Measurements from ENCODE around the gene RP9.
"Not testable (repeated sequence)": the region's sequence is repeated elsewhere in the genome, so short reads cannot be mapped to it uniquely, and the experiment has no call there.

Gene RP9

DNA sequence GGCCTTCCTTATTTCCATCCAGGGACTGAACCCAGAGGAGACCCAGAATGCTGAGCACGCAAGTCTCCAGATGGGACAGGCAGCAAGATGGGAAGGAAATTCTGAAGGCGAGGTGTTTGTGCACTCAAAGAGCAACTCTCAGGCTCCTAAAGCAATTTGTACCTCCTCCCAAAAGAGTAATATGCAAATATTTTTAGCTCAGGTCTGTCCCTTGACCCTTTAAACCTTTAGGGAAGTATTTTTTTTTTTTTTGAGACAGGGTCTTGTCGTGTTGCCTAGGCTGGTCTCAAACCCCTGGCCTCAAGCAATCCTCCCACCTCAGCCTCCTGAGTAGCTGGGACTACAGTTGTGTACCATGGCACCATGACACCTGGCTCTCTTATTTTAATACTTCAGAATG is 8.4 kb downstream of the RP9 start:
- no peak for DNase-seq

DNA sequence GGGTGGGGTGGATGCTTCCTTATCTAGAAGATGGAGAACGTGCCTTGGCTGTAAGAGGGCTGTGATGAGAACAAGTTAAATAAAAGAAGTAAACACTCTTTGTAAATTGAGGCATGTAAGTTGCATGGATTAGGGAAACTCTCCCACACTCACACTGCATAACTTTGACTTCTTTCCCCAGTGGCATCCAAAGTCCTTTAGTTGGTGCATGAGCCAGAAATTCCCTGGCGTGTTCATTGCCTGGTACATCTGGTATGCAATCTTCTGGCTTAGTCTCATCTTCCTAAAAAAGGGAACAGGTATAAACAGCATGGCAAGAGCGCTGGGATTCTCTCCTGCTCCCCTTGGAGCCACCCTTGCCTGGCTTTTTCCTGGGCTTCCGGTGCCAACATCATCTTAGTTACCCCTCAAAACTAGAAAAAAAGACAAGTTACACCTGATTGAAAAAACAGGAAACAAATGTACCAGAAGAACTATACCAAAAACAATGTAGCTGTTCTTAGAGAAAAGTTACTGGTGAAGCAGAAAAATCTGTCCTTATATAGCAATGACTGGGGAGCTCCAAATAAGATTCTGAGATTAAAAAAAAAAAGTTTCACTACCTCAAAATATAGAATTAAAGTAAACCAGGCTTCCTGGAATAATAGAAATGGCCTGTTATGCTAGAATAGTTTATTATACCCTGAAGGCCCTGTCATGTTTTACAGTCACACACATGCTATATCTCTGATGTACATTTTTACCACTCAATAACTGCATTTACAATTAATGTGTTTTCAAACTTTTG is 9.9 kb downstream of the RP9 start:
- DNase-seq = no peak

DNA sequence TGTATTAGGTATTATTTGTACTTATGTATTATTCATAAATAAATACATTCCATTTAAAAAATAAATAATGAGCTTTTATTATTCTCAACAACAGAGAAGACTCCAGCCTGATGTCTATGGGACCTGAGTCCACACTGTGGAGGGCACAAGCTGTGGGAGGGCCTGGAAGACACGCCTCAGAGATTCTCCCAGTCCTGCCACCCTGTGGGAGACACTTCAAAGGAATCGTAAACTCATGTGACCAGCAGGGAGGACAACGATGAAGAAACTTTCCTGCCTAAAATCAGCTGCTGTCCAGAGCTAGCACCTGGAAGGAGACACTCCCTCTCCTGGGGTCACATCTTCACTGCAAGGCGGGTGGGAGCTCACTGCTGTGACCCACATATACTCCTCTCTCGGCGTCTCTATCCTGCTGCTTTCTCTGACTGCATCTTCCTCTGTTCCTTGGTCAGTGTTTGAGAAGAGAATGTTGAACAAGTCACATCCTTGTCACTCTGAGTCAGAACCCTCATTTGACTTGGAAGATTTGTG is 14.4 kb downstream of the RP9 start:
- not testable (repeated sequence) for DNase-seq

DNA sequence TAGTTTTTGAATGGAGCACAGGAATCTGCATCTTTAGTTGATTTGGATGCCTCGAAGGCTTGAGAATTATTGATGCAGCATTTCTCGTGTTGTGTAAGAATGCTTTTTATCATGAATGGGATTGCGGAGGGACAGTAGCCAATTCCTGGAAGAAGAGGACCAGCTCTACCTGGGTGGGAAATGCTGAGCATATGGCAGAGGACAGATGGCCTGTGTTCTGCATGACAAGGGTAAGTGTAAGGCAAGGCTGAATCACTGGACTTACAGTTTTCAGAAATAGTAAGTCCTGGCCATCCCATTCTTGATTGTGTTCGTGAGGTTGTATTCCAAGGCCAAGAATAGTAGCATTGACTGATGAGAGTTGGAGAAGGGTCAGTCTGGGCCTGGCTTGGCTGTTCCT is 15.9 kb downstream of the RP9 start:
- DNase-seq = no peak

DNA sequence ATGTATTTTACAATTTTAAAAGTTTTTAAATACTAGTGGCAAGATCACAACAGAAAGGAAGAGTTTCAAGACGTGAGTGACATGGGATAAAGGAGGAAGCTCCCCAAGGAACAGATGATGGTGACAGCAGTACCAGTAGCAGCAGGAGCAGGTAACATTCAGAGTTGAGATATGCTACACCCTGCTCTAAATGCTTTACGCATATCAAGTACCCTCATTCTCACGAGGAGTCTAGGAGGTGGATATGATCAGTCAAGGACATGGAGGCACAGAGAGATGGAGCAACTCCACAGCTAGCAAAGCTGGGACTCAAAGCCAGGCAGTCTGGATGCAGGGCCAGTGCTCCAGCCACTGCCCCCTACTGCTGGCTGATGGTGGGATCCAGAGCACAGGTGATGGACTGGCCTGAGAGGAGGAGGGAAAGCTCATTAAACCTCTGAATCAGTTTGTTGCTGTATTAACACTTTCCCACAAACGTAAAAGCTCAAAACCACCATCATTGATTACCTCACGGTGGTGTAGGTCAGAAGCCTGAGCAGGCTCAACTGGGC is 17.5 kb downstream of the RP9 start:
- no peak for DNase-seq

DNA sequence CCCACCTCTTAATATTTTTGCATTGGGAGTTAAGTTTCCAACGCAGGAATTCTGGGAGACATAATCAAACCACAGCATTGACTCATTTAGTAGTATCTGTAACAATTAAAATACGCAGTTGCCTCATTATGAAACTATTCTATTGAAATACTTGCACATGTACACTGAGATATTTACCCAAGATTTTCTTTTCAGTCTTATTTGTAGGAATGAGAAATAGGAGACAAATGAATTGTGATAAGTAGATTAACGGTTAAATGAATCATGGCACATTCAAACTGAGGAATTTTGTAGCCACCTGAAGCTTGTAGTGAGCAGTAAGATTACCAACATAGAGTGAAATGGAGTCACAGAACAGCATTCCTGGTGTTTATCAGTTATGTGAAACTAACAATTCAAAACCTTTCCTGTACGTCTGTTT is 18.1 kb downstream of the RP9 start:
- no peak for DNase-seq

DNA sequence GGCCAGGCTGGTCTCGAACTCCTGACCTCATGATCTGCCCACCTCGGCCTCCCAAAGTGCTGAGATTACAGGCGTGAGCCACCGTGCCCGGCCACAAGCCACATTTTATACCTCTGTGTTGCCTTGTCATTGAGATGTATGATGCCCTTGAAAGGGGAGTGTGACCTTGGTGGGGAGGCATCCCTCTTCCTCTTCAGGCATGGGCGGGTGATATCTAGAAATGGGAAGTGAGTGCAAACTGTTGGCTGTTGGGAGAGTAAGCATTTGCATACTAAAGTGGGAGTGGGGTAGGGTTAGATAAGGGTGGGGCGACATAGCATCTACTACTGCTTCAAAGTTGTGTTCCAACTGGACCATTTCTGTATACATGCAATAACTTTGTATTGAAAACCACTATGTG is 20.1 kb downstream of the RP9 start:
- DNase-seq = no peak

DNA sequence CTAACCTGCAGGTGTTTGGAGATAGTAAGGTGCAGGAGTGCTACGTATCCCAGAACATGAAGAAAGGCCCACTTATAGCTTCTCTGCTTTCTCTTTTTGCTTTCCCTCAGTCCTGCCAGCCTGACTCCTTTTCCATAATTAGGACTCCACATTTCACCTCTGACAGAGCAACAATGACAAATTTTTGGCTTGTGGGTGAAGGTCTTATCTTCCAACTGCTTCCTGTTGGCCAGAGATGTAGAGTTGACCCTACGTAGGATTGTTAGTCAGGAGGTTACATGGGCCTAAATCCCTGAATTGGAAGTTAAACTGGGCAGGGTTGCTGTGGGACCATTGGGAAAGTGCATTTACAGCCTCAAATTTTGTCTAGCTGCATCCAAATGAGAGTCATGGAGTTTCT is 21.3 kb downstream of the RP9 start:
- no peak for DNase-seq

DNA sequence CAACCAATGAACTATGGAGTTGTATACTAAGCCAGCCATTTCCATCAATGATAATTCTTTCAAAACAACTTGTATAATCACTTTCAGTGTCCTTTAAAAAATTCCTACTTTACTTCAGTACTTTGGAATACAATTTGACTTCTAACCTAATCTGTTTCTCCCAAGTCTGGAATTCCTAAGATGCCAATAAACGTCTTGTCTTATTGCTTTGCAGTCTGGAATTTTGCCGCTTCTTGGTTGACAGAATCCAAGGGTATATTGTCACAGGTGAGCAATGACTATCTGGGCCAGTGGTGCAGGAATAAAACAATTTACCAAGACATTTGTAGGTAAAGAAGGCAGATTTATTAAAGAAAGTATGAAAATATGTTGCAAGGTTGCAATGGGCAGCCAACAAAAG is 21.8 kb downstream of the RP9 start:
- no peak for DNase-seq

DNA sequence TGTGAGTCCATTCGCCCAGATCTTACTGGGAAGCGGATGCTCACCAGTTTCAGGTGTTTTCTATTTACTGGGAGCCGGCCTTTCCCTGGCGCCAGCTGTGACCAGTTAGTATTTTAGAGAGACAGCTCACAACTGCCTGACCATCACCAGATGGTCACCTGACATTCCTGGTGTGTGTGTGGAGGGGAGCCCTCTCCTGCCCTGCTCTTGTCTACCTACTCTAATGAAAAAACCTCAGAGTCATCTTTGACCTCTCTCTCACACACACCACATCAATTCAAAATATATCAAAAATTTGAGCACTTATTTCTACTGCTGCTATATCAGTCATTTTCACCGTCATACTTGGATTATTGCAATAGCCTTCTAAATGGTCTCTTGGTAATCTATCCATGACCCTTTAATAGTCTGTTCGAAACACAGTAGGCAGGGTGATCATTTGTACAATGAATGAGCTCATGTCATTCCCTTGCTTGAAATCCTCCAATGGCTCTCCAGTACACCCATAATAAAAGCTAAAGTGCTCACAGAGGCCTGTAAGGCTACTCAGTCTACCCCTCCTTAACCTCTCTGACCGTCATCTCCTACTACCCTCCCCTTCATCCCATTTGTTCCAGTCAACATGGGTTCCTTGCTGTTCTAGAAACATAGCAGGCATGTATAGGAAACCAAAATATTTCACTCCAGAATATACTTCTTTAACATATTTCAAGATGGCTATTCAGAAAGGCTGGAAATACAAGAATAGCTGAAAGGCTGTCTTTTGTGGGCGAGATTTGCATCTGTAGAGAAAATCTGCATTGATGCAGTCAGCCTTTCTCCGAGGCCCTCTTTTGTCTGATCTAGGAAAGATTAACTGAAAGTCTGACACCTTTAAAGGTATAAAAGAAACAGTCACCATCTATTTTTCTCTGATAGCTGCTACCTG is 29.2 kb downstream of the RP9 start:
- no peak for DNase-seq

DNA sequence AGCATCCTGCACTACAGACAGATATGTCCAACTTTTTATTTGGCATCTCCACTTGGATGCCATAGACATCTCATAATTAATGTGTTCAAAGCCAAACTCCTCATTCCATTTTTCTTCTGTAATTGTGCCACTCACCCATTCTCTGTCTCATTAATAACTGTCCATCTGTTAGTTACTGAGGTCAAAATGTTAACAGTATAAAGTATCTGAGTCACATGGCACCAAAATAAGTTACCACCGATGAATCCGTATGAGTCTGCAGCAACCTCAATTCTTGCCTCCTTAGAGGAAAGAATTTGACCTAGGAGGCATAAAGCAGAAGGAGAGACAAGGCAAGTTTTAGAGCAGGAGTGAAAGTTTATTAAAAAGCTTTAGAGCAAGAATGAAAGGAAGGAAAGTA is 30.1 kb downstream of the RP9 start:
- DNase-seq = no peak

DNA sequence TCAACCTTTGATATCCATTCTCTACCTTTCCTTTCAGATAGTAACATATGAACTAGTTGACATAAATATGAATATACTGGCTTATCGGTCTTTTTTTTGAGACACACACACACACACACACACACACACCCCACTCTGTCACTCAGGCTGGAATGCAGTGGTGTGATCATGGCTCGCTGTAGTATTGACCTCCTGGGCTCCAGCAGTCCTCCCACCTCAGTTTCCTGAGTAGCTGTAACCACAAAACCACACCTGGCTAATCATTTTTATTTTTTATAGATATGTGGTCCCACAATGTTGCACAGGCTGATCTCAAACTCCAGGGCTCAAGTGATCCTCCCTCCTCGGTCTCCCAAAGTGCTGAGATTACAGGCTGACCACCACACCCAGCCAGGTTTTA is 32.5 kb downstream of the RP9 start:
- DNase-seq = no peak

DNA sequence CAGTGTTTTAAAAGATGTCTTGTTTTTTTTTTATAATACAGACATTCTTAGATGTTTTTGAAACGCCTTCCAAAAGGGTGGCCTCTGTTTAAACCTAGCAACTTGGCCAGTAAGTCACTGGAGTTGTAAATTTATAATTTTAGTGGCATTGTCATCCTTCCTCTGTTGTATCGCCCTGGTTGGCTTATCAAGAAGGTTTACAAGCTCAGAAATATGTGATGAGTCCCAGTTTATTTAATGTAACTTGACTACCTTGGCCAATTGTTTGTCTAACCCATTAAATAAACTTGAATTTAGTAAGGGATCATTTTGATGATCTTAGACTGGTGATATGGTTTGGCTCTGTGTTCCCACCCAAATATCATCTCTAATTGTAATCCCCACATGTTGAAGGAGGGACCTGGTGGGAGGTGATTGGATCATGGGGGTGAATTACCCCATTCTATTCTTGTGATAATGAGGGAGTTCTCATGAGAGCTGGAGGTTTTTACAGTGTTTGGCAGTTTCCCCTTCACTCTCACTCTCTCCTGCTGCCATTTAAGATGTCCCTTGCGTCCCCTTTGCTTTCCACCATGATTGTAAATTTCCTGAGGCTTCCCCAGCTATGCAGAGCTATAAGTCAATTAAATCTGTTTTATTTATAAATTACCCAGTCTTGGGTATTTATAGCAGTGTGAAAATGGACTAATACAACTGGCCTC is 33.2 kb downstream of the RP9 start:
- DNase-seq = no peak

DNA sequence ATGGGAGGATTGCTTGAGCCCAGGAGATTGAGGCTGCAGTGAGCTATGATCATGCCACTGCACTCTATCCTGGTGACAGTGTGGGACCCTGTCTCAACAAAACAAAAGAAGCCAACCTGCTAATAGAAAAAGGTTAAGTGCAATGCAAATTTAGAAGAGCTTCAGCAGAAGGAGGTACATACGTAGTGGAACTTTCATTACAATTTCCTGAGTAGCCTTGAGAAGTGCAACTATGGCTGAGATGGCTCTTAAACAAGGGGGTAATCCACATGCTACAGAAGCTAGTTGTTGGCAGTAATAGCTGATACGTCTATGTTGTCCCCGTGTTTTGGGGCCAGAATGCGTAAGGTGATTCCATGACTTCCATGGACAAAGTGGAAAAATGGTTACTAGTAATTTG is 36.0 kb downstream of the RP9 start:
- DNase-seq = no peak

DNA sequence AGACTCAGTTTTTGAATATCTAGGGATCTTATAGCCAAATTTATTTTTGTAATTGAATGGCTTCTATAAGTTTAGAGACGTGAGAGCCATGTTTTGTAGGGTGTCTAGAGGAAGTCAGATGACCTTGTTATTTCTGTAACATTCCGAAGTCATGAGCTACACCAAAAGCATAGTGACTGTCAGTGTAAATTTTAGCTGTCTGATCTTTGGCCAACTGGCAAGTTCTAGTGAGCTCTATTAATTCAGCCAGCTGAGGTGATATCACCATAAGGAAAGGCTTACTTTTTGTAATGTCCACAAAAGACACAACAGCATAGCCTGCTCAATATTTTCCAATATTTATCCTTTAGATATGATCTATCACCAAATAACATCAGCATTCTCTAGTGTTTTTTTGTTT is 36.7 kb downstream of the RP9 start:
- no peak for DNase-seq

DNA sequence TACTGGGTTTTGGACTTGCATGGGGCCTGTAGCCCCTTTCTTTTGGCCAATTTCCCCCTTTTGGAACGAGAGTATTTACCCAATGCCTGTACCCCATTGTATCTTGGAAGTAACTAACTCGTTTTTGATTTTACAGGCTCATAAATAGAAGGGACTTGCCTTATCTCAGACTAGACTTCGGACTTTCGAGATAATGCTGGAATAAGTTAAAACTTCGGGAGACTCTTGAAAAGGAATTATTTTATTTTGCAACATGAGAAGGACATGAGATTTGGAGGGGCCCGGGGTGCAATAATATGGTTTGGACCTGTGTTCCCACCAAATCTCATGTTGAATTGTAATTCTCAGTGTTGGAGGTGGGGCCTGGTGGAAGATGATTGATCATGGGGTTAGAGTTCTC is 38.4 kb downstream of the RP9 start:
- DNase-seq = no peak

DNA sequence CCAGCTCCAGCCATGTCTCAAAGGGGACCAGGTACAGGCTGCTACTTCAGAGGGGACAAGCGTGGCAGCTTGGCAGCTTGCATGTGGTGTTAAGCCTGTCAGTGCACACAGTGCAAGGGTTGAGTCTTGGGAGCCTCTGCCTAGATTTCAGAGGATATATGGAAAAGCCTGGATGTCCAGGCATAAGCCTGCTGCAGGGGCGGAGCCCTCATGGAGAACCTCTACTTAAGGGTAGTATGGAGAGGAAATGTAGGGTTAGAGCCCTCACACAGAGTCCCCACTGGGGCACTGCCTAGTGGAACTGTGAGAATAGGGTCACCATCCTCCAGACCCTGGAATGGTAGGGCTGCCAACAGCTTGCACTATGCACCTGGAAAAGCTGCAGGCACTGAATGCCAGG is 38.9 kb downstream of the RP9 start:
- no peak for DNase-seq

DNA sequence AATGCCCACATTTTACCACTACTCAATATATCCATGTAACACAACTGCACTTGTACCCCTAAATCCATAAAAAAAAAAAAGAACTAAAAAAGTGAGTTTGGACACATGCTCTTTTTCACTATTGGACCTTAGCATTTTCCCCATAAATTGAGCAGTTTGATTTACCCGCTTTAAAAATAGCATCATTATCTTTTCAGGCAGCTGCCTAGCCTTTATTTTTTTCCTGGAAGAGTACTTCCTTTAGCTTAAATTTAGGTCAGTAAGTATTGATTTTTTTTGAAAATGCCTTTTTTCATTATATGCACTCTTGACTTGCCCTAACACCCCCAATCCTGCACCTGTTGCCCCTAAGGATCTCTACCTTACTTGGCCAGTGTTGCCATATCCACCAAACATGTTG is 41.3 kb downstream of the RP9 start:
- DNase-seq = no peak

DNA sequence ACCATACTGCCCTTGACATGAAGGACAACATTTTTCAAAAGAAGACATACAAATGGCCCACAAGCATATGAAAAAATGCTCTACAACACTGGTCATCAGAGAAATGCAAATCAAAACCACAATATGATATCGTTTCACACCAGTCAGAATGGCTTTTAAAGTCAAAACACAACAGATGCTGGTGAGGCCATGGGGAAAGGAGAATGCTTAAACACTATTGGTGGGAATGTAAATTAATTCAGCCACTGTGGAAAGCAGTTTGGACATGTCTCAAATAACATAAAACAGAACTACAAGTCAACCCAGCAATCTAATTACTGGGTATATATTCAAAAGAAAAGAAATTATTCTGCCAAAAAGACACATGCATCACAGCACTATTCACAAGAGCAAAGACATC is 42.4 kb downstream of the RP9 start:
- DNase-seq = no peak

DNA sequence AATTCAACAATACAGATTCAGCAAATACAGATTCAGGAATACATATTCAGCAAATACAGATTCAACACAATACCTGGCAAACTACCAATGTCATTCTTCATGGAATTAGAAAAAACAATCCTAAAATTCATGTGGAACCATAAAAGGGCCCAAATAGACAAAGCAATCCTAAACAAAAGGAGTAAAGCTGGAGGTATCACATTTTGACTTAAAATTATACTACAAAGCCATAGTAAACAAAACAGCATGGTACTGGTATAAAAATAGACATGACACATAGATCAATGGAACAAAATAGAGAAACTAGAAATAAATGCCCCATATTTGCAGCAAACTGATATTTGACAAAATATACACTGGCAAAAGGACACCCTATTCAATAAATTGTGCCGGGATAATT is 43.2 kb downstream of the RP9 start:
- no peak for DNase-seq

DNA sequence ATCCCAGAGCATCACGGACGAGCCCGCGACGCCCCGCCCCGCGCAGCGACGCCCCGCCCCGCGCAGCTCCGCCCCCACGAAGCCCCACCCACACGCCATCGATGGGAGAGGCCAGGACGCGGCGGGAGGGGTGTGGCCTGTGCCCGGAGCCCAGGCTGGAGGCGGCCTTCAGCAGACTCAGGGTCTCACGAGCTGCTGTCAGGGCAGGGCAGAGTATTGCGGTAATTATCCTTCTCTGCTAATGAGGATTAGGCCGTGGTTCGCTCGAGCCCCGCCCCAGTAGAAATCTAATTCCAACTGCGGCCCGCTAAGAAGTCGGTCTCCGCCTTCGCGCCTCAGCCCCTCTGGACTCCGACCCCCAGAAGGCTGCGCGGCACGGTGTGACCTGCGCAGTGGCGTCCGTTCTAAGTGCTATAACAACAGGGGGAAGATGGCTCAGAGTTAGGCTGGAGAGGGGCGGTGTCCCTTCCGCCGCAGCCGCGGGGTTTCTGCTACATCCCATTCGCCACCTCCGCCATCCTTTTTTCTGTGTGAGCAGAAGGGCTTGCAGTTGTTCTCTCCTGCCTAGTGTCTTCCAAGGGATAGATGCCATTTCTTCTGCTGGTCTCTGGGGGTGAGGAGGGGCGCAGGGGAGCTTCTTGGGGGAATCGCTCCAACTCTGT is 46.3 kb downstream of the RP9 start:
- peak; percentile 86 for DNase-seq

DNA sequence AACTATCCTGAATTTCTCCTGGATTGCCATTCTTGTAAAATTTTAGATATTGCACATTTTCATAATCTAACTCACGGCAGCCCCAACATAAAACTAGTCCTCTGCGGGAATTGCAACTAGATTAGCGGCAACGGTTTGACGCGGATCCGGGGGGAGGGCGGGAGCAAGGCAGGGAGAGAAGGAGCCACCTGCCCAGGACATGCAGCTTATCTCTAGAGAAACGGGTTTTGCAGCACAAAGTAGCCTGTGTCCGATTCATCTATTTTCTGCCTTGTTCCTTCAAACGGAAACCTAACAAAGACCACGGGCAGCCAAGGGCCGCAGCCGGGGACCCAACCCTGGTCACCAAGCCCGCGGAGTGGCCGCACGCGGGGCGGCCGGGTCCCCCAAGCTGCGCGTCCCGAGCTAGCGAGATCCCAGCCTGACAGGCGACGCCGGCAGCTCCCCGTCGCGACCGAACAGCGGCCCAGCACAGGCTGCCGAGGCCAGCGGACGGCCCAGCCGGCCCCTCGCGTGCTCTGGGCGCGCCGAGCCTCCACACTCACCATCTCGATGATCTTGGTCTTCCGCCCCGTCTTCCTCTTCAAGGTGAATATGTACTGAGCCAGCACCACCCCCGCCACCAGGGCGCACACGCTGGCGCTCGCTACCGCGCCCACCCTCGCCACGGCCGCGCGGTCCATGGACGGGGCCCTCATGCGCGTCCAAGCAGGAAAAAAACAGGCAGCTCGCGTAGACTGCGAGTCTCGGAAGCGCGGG is 47.0 kb downstream of the RP9 start, which contains the start of gene NT5C3A:
TSS of gene NT5C3A (minus strand) at position 754 of the 759 bp plus-strand sequence. CDS start at position 683, 71 bp downstream.
- no peak for DNase-seq

Measured in NCI-H1436 treated with DMSO at 0.1 percent for 48 hours (cell line).